ENCODE results near the gene NTRK1. TPM values are rescaled to one million over a fixed set of nuclear protein-coding genes. Genes with fewer than 3 reads are reported as not detected.
A peak's percentile ranks its signal among the peaks of the same experiment; 100 is the strongest.

Gene NTRK1
- total and polyA plus RNA-seq, 2 of the 13 experiments (the other 11 are each of a cell fraction or from before 2014, with no cell fraction given): not detected

- Histone ChIP-seq H3K79me2 (ENCODE audit: insufficient read depth, low read length) (no peaks in the 10 kb centered on the region), H3K27me3 (ENCODE audit: control insufficient read depth in 1 of 2, insufficient read depth in 2 of 2, low read length in 2 of 2) (peaks cover 9 to 27% of the 10 kb centered on the region in 2 experiments; a peak in 4 of 5 replicates), H3K4me3 (replicated peaks in 1 of 3; ENCODE audit: insufficient read depth in 1 of 3, low read depth in 2 of 3, low read length in 3 of 3) (no peak overlapping the region), H3K9me3 (ENCODE audit: low read length) (no peaks in the 10 kb centered on the region), H3K4me2 (ENCODE audit: low read depth, low read length) (no peak overlapping the region), H3K4me1 (ENCODE audit: insufficient read depth, low read length) (peaks cover 33% of the 10 kb centered on the region), H2AFZ (ENCODE audit: low read length) (no peak overlapping the region), H3K27ac (ENCODE audit: extremely low read length, insufficient read depth, low read length) (no peak overlapping the region), H3K9ac (ENCODE audit: insufficient read depth, low read depth, low read length) (no peak overlapping the region), H4K20me1 (ENCODE audit: insufficient read depth, low read length) (no peaks in the 10 kb centered on the region), H3K36me3 (replicated peaks in 1 of 2; ENCODE audit: control insufficient read depth in 1 of 2, insufficient read depth in 2 of 2, low read length in 2 of 2) (no peaks in the 10 kb centered on the region)
- ChIA-PET POLR2A (no interaction called here), CTCF (ENCODE audit: low intra/inter-chr PET ratio, low total read pairs) (no interaction called here)
- in situ Hi-C loops (cut with HindIII; ENCODE audit: extremely low pct_ligation_motif_present, low pct_unique_long_range_greater_than_20kb) (no loop called here), intact Hi-C loops (cut with micrococcal nuclease; ENCODE audit: unreplicated experiment) (no loop called here)
- DNase-seq (ENCODE audit: low spot score) (no peak), ATAC-seq (no peak), FAIRE-seq (no peak)
- BruUV-seq (replicated peaks): no TSS peak
- 96% methylated on average over 10 of the region's 10 CpGs for WGBS (ENCODE audit: low lambda C conversion rate)
- TF ChIP-seq ZMYM3 (CRISPR knock-in tag; IDR thresholded peaks at IDR 0.05) (peak; percentile 55; the same call in 1 of the 2 replicates), ZBTB39 (CRISPR knock-in tag; IDR thresholded peaks at IDR 0.05) (no peak), KDM1A (CRISPR knock-in tag; IDR thresholded peaks at IDR 0.05) (no peak), ONECUT2 (CRISPR knock-in tag; IDR thresholded peaks at IDR 0.05) (no peak)
Observed at GRCh38 chr1:156812293-156812990, 48.2 kb upstream of the NTRK1 start.

DNA sequence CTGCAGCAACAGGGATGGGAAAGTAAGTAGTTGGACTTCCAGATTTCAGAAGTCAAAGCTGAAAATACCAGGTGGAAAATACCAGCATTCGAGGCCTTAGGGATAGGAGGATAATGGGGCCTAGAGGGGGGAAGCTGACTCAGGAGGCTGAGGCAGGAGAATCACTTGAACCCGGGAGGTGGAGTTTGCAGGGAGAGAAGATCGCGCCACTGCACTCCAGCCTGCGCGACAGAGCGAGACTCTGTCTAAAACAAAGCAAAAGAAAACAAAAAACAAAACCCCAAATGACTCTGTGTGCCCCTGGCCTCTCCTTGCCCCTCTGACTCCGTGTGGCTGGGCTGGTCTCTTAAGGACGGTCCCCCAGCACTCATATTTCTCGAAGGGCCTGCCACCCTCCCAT is 47.4 kb upstream of the NTRK1 start:
- 12% methylated on average over 10 of the region's 10 CpGs for WGBS (ENCODE audit: low lambda C conversion rate)
- no peak overlapping the region for H2AFZ ChIP-seq (ENCODE audit: low read length)
- H3K4me1 ChIP-seq (ENCODE audit: insufficient read depth, low read length): peaks cover 33% of the 10 kb centered on the region
- no peak for DNase-seq (ENCODE audit: low spot score)
- peaks cover 9 to 27% of the 10 kb centered on the region in 2 experiments; a peak in 4 of 5 replicates for H3K27me3 ChIP-seq (ENCODE audit: control insufficient read depth in 1 of 2, insufficient read depth in 2 of 2, low read length in 2 of 2)
- H3K9me3 ChIP-seq (ENCODE audit: low read length): no peaks in the 10 kb centered on the region
- H3K79me2 ChIP-seq (ENCODE audit: insufficient read depth, low read length): no peaks in the 10 kb centered on the region
- H4K20me1 ChIP-seq (ENCODE audit: insufficient read depth, low read length): no peaks in the 10 kb centered on the region
- ATAC-seq: peak; percentile 2; the same call in 1 of the 3 replicates
- in situ Hi-C loops (cut with HindIII; ENCODE audit: extremely low pct_ligation_motif_present, low pct_unique_long_range_greater_than_20kb) (no loop called here), intact Hi-C loops (cut with micrococcal nuclease; ENCODE audit: unreplicated experiment) (no loop called here)
- H3K27ac ChIP-seq (ENCODE audit: extremely low read length, insufficient read depth, low read length): no peak overlapping the region
- POLR2A ChIA-PET: interaction anchor here (1.3 to 1.7 kb wide), 3 partner anchors 12 to 85 kb away, joined by 3 to 6 read pairs (median 4); partner anchors contain the start of genes ISG20L2 and METTL25B
- H3K9ac ChIP-seq (ENCODE audit: insufficient read depth, low read depth, low read length): peak overlapping the region; percentile 44
- H3K36me3 ChIP-seq (replicated peaks in 1 of 2; ENCODE audit: control insufficient read depth in 1 of 2, insufficient read depth in 2 of 2, low read length in 2 of 2): no peaks in the 10 kb centered on the region
- TSS peak; percentile 71 for BruUV-seq (replicated peaks)
- H3K4me3 ChIP-seq (replicated peaks in 1 of 3; ENCODE audit: insufficient read depth in 1 of 3, low read depth in 2 of 3, low read length in 3 of 3): peak overlapping the region; percentile 42 to 71 (median 54); a peak in 5 of 6 replicates
- peak overlapping the region; percentile 85 for H3K4me2 ChIP-seq (ENCODE audit: low read depth, low read length)
- no peak for FAIRE-seq
- CTCF ChIA-PET (ENCODE audit: low intra/inter-chr PET ratio, low total read pairs): no interaction called here
- no peak for TF ChIP-seq PLRG1 (conservative IDR thresholded peaks at IDR 0.05)
- TF ChIP-seq ZNF296 (CRISPR knock-in tag; conservative IDR thresholded peaks at IDR 0.05): no peak
- TF ChIP-seq, protein P1, sequence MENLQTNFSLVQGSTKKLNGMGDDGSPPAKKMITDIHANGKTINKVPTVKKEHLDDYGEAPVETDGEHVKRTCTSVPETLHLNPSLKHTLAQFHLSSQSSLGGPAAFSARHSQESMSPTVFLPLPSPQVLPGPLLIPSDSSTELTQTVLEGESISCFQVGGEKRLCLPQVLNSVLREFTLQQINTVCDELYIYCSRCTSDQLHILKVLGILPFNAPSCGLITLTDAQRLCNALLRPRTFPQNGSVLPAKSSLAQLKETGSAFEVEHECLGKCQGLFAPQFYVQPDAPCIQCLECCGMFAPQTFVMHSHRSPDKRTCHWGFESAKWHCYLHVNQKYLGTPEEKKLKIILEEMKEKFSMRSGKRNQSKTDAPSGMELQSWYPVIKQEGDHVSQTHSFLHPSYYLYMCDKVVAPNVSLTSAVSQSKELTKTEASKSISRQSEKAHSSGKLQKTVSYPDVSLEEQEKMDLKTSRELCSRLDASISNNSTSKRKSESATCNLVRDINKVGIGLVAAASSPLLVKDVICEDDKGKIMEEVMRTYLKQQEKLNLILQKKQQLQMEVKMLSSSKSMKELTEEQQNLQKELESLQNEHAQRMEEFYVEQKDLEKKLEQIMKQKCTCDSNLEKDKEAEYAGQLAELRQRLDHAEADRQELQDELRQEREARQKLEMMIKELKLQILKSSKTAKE (CRISPR knock-in tag; IDR thresholded peaks at IDR 0.05; ENCODE audit: borderline replicate concordance): no peak
- TF ChIP-seq JUNB (CRISPR knock-in tag; IDR thresholded peaks at IDR 0.05; ENCODE audit: borderline replicate concordance): no peak
- TF ChIP-seq MATR3 (CRISPR knock-in tag; IDR thresholded peaks at IDR 0.05): no peak
- no peak for TF ChIP-seq RFX1 (IDR thresholded peaks at IDR 0.05)
- TF ChIP-seq TSC22D2 (CRISPR knock-in tag; IDR thresholded peaks at IDR 0.05; ENCODE audit: borderline replicate concordance): no peak
- TF ChIP-seq ZKSCAN5 (CRISPR knock-in tag; IDR thresholded peaks at IDR 0.05): no peak
- no peak for TF ChIP-seq TBX2 (CRISPR knock-in tag; IDR thresholded peaks at IDR 0.05; ENCODE audit: borderline replicate concordance)
- TF ChIP-seq DRAP1 (CRISPR knock-in tag; IDR thresholded peaks at IDR 0.05): no peak
- no peak for TF ChIP-seq SSRP1 (CRISPR knock-in tag; IDR thresholded peaks at IDR 0.05)

All from HepG2 (cell line).